HEK293 (cell line): Measurements from ENCODE around the gene LGI4.

Source experiments
- YY1 ChIP-seq: fragments of 450-650 bp; formaldehyde crosslinking; IDR thresholded peaks from 2 replicates; pipeline ENCODE4 v1.5.1; 2018; ENCODE audit warnings: missing biosample characterization, missing genetic modification characterization
- ZBTB7A ChIP-seq: fragments of 450-650 bp; formaldehyde crosslinking; IDR thresholded peaks from 2 replicates; pipeline ENCODE4 v1.5.1; 2016; ENCODE audit warnings: low read depth, missing biosample characterization, missing genetic modification characterization
- ZNF747 ChIP-seq: fragments of 450-650 bp; formaldehyde crosslinking; IDR thresholded peaks from 2 replicates; pipeline ENCODE4 v1.5.1; 2016; ENCODE audit warnings: missing biosample characterization, missing genetic modification characterization
- TF ChIP-seq, protein P1 (sequence below): fragments of 450-650 bp; formaldehyde crosslinking; IDR thresholded peaks from 2 replicates; pipeline ENCODE4 v1.5.1; 2016; ENCODE audit warnings: missing biosample characterization, missing genetic modification characterization
- TF ChIP-seq, protein P2 (sequence below): fragments of 450-650 bp; formaldehyde crosslinking; IDR thresholded peaks from 2 replicates; pipeline ENCODE4 v1.5.1; 2016; ENCODE audit warnings: missing biosample characterization, missing genetic modification characterization
- TF ChIP-seq, protein P3 (sequence below): fragments of 450-650 bp; formaldehyde crosslinking; IDR thresholded peaks from 2 replicates; pipeline ENCODE4 v1.5.1; 2017; ENCODE audit warnings: missing biosample characterization, missing genetic modification characterization
- TF ChIP-seq, protein P4 (sequence below): fragments of 450-650 bp; IDR thresholded peaks from 2 replicates; pipeline ENCODE4 v1.5.1; 2018; ENCODE audit warnings: missing biosample characterization, missing genetic modification characterization

- no peak for TF ChIP-seq ZNF747 (tag by site-specific recombination)
- TF ChIP-seq, protein P1, sequence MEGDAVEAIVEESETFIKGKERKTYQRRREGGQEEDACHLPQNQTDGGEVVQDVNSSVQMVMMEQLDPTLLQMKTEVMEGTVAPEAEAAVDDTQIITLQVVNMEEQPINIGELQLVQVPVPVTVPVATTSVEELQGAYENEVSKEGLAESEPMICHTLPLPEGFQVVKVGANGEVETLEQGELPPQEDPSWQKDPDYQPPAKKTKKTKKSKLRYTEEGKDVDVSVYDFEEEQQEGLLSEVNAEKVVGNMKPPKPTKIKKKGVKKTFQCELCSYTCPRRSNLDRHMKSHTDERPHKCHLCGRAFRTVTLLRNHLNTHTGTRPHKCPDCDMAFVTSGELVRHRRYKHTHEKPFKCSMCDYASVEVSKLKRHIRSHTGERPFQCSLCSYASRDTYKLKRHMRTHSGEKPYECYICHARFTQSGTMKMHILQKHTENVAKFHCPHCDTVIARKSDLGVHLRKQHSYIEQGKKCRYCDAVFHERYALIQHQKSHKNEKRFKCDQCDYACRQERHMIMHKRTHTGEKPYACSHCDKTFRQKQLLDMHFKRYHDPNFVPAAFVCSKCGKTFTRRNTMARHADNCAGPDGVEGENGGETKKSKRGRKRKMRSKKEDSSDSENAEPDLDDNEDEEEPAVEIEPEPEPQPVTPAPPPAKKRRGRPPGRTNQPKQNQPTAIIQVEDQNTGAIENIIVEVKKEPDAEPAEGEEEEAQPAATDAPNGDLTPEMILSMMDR, result no peak
- no peak for TF ChIP-seq YY1 (tag by site-specific recombination)
- TF ChIP-seq, protein P2, sequence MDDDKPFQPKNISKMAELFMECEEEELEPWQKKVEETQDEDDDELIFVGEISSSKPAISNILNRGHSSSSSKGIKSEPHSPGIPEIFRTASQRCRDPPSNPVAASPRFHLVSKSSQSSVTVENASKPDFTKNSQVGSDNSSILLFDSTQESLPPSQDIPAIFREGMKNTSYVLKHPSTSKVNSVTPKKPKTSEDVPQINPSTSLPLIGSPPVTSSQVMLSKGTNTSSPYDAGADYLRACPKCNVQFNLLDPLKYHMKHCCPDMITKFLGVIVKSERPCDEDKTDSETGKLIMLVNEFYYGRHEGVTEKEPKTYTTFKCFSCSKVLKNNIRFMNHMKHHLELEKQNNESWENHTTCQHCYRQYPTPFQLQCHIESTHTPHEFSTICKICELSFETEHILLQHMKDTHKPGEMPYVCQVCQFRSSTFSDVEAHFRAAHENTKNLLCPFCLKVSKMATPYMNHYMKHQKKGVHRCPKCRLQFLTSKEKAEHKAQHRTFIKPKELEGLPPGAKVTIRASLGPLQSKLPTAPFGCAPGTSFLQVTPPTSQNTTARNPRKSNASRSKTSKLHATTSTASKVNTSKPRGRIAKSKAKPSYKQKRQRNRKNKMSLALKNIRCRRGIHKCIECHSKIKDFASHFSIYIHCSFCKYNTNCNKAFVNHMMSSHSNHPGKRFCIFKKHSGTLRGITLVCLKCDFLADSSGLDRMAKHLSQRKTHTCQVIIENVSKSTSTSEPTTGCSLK (tag by site-specific recombination), result no peak
- no peak for TF ChIP-seq ZBTB7A (tag by site-specific recombination)
- TF ChIP-seq, protein P3, sequence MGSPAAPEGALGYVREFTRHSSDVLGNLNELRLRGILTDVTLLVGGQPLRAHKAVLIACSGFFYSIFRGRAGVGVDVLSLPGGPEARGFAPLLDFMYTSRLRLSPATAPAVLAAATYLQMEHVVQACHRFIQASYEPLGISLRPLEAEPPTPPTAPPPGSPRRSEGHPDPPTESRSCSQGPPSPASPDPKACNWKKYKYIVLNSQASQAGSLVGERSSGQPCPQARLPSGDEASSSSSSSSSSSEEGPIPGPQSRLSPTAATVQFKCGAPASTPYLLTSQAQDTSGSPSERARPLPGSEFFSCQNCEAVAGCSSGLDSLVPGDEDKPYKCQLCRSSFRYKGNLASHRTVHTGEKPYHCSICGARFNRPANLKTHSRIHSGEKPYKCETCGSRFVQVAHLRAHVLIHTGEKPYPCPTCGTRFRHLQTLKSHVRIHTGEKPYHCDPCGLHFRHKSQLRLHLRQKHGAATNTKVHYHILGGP (tag by site-specific recombination), result no peak
- TF ChIP-seq, protein P4, sequence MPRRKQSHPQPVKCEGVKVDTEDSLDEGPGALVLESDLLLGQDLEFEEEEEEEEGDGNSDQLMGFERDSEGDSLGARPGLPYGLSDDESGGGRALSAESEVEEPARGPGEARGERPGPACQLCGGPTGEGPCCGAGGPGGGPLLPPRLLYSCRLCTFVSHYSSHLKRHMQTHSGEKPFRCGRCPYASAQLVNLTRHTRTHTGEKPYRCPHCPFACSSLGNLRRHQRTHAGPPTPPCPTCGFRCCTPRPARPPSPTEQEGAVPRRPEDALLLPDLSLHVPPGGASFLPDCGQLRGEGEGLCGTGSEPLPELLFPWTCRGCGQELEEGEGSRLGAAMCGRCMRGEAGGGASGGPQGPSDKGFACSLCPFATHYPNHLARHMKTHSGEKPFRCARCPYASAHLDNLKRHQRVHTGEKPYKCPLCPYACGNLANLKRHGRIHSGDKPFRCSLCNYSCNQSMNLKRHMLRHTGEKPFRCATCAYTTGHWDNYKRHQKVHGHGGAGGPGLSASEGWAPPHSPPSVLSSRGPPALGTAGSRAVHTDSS, result no peak
These were observed 8.3 kb downstream of the LGI4 start for GRCh38 chr19:35126624-35126959.
